GM06990 (cell line): ENCODE data around the gene PPCDC.

Experiments used
- DNase-seq: peaks from one replicate; pipeline ENCODE4 v3.0.0-alpha.2; 2011; ENCODE audit not compliant: insufficient read length; ENCODE audit errors: extremely low read depth
- H3K27me3 ChIP-seq: replicated peaks from 2 replicates; pipeline ENCODE4 v1.6.0; 2011; ENCODE audit warnings: low read length; ENCODE audit not compliant: control insufficient read depth, insufficient read depth
- H3K36me3 ChIP-seq: 2 replicates; pipeline ENCODE4 v1.5.1; 2011; ENCODE audit warnings: low read length; ENCODE audit not compliant: control insufficient read depth, insufficient read depth
- H3K4me3 ChIP-seq: replicated peaks from 2 replicates; pipeline ENCODE4 v1.5.1; 2011; ENCODE audit warnings: low read depth, mild to moderate bottlenecking, control low read depth, low read length
- CTCF ChIP-seq: IDR thresholded peaks from 2 replicates; pipeline ENCODE4 v1.5.1; 2011; ENCODE audit warnings: low read length, control low read depth, mild to moderate bottlenecking, inconsistent platforms; ENCODE audit not compliant: insufficient read depth, poor library complexity, severe bottlenecking

The PPCDC gene

GRCh38 chr15:74997543-74997942 lies 25.8 kb upstream of the PPCDC start:
- H3K4me3 ChIP-seq, result no peak overlapping the region
- no peak for DNase-seq
- no peaks in the 10 kb centered on the region for H3K36me3 ChIP-seq
- no peaks in the 10 kb centered on the region; the same call in none of the 2 replicates for H3K27me3 ChIP-seq
- TF ChIP-seq CTCF, result no peak

GRCh38 chr15:75001310-75001709 lies 22.1 kb upstream of the PPCDC start:
- no peak for TF ChIP-seq CTCF
- H3K27me3 ChIP-seq, result no peaks in the 10 kb centered on the region; the same call in none of the 2 replicates
- H3K36me3 ChIP-seq, result no peaks in the 10 kb centered on the region
- DNase-seq, result no peak
- H3K4me3 ChIP-seq, result no peak overlapping the region

- TF ChIP-seq CTCF, result no peak
- Histone ChIP-seq H3K27me3 (no peaks in the 10 kb centered on the region; the same call in none of the 2 replicates), H3K4me3 (no peak overlapping the region), H3K36me3 (no peaks in the 10 kb centered on the region)
- no peak for DNase-seq
These were observed 21.0 kb upstream of the PPCDC start for GRCh38 chr15:75002398-75002797.

- TF ChIP-seq CTCF, result no peak
- H3K36me3 ChIP-seq, result no peaks in the 10 kb centered on the region
- peak overlapping the region; percentile 43 for H3K4me3 ChIP-seq
- no peaks in the 10 kb centered on the region for H3K27me3 ChIP-seq
- no peak for DNase-seq
These were observed 16.2 kb upstream of the PPCDC start for GRCh38 chr15:75007216-75007615.

- peak overlapping the region; percentile 38 for H3K4me3 ChIP-seq
- peak; percentile 72 for DNase-seq
- H3K36me3 ChIP-seq, result no peaks in the 10 kb centered on the region; the same call in 1 of the 2 replicates
- no peak for TF ChIP-seq CTCF
- H3K27me3 ChIP-seq, result no peaks in the 10 kb centered on the region
These were observed 15.2 kb upstream of the PPCDC start for GRCh38 chr15:75008221-75008625.
